ENCODE results near the gene RHEBL1. TPM values are rescaled to one million over a fixed set of nuclear protein-coding genes. Genes with fewer than 3 reads are reported as not detected.

Gene RHEBL1
- polyA plus RNA-seq, 1 experiment, result 0.51 TPM

DNA sequence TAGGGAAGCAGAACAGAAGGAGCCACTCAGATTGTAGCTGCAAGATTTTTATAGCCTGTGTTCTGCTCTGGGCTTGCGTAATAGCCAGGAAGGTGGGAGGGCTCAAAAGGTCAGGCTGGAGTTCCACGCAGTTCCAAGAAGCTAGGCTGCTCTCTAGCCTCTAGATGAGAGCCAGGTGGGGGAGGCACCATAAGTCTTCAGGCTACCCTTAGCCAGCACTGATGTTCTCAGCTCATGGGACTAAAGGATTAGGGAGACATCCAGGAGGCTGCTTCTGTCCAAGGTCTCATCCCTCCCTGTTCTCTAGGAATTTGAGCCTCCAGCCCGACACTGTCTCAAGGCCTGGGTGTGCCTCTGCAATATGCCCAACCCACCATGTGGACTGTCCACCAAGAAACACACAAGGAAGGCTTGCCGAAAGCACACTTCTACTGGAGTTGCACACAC is 39.2 kb upstream of the RHEBL1 start:
- Histone ChIP-seq H3K27me3 (ENCODE audit: control insufficient read depth, insufficient read depth, low read length) (no peaks in the 10 kb centered on the region), H3K4me3 (ENCODE audit: low read depth, low read length) (peak overlapping the region; percentile 82), H3K9me3 (ENCODE audit: control insufficient read depth, insufficient read depth, low read length) (peaks cover 6% of the 10 kb centered on the region; the same call in 1 of the 2 replicates), H3K27ac (ENCODE audit: low read depth, low read length) (peak overlapping the region; percentile 39)
- ChIA-PET POLR2A (interaction anchor here (1.0 to 3.4 kb wide), 3 partner anchors 15 to 126 kb away, joined by 5 to 32 read pairs (median 11); partner anchors contain the start of genes DHH and TUBA1B), CTCF (interaction anchor here (0.7 to 12.2 kb wide), 6 partner anchors 9 to 45 kb away, joined by 4 to 125 read pairs (median 12); no protein-coding TSS in a partner anchor)
- TF ChIP-seq, protein P1, sequence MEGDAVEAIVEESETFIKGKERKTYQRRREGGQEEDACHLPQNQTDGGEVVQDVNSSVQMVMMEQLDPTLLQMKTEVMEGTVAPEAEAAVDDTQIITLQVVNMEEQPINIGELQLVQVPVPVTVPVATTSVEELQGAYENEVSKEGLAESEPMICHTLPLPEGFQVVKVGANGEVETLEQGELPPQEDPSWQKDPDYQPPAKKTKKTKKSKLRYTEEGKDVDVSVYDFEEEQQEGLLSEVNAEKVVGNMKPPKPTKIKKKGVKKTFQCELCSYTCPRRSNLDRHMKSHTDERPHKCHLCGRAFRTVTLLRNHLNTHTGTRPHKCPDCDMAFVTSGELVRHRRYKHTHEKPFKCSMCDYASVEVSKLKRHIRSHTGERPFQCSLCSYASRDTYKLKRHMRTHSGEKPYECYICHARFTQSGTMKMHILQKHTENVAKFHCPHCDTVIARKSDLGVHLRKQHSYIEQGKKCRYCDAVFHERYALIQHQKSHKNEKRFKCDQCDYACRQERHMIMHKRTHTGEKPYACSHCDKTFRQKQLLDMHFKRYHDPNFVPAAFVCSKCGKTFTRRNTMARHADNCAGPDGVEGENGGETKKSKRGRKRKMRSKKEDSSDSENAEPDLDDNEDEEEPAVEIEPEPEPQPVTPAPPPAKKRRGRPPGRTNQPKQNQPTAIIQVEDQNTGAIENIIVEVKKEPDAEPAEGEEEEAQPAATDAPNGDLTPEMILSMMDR (IDR thresholded peaks at IDR 0.05; ENCODE audit: low read depth, low read length), result no peak
- DNase-seq (ENCODE audit: low read depth, low spot score), result no peak

DNA sequence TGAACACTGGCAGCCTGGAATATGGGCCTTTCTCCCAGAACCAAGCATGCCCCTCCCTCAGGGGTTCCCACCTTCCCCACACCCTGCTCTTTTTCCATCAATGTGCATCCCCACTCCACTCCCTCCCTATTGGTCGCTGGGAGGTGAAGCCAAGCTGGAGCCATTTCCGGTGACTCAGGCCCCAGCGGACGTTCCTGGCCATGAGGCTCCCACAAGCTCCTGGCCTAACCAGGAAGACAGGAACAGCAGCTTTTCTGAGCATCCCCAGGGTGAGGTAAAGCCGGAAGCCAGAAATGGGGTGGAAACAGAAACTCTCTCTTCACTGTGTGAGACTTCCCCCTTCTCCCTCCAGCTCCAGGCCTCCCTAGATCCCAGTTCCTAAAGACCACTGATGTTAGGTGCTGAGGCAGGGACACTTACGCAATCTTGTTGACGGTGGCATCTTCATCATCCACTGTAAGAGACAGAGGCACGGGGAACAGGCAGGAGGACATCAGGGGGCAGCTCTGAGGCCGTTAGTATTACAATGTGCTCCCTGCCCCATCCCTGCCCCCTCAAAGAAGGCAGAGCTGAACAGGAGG is 35.8 kb upstream of the RHEBL1 start:
- Histone ChIP-seq H3K27me3 (ENCODE audit: control insufficient read depth, insufficient read depth, low read length) (no peaks in the 10 kb centered on the region), H3K27ac (ENCODE audit: low read depth, low read length) (no peak overlapping the region), H3K9me3 (ENCODE audit: control insufficient read depth, insufficient read depth, low read length) (no peaks in the 10 kb centered on the region; the same call in 1 of the 2 replicates), H3K4me3 (ENCODE audit: low read depth, low read length) (no peak overlapping the region)
- no peak for DNase-seq (ENCODE audit: low read depth, low spot score)
- ChIA-PET POLR2A (interaction anchor here (0.6 to 0.7 kb wide), 2 partner anchors 57 to 128 kb away, joined by 3 to 4 read pairs; no protein-coding TSS in a partner anchor), CTCF (interaction anchor here (0.8 to 12.2 kb wide), 5 partner anchors 9 to 42 kb away, joined by 3 to 125 read pairs (median 5); no protein-coding TSS in a partner anchor)
- TF ChIP-seq, protein P1 (IDR thresholded peaks at IDR 0.05; ENCODE audit: low read depth, low read length), result no peak

DNA sequence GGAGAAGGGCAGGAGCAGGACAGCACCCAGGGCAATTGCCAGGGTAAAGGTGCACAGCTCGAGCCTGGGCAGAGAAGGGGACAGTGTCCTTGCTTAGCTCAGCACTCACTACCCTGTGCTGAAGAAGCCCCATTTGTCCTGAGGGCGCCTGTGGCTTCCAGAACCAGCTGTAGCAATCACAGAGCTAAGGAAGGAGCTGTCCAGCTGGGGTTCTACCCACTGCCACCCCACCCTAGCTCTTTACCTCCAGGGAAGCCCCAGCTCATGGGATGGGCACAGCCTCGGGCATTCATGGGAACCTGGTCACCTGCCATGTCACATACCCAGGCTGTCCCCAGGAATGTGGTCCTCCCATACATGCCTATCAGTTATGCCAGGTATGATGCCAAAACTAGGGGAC is 35.0 kb upstream of the RHEBL1 start:
- ChIA-PET POLR2A (no interaction called here), CTCF (interaction anchor here (0.8 to 12.2 kb wide), 5 partner anchors 9 to 42 kb away, joined by 3 to 125 read pairs (median 5); no protein-coding TSS in a partner anchor)
- no peaks in the 10 kb centered on the region for H3K9me3 ChIP-seq (ENCODE audit: control insufficient read depth, insufficient read depth, low read length)
- no peak overlapping the region for H3K27ac ChIP-seq (ENCODE audit: low read depth, low read length)
- H3K4me3 ChIP-seq (ENCODE audit: low read depth, low read length), result no peak overlapping the region
- H3K27me3 ChIP-seq (ENCODE audit: control insufficient read depth, insufficient read depth, low read length), result no peaks in the 10 kb centered on the region
- TF ChIP-seq, protein P1 (IDR thresholded peaks at IDR 0.05; ENCODE audit: low read depth, low read length), result no peak
- DNase-seq (ENCODE audit: low read depth, low spot score), result no peak

DNA sequence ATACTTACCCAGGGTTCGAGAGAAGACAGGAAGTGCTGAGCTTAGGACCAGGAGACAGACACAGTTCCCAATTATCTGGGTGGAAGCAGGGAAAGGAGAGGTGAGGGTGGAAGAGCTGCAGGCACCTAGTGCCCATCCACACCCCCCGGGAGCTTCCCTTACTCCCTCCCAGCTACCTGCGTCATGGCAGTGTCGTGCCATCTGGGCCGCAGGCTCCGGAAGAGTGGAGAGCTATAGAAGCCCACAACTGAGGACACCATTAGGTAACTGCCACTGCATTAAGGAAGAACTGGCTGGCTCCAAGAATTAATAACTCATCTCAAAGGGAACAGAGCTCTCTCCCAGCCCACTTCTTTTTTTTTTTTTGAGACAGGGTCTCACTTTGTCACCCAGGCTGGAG is 30.6 kb upstream of the RHEBL1 start:
- POLR2A ChIA-PET, result no interaction called here
- DNase-seq (ENCODE audit: low read depth, low spot score), result no peak
- CTCF ChIA-PET, result interaction anchor here (0.7 to 4.3 kb wide), 9 partner anchors 8 to 36 kb away, joined by 3 to 66 read pairs (median 4); partner anchors contain the start of genes LMBR1L and TUBA1B

More for the DNA sequence above, 30.6 kb upstream of the RHEBL1 start:
- Histone ChIP-seq H3K27me3 (ENCODE audit: control insufficient read depth, insufficient read depth, low read length) (no peaks in the 10 kb centered on the region), H3K9me3 (ENCODE audit: control insufficient read depth, insufficient read depth, low read length) (no peaks in the 10 kb centered on the region), H3K4me3 (ENCODE audit: low read depth, low read length) (no peak overlapping the region), H3K27ac (ENCODE audit: low read depth, low read length) (no peak overlapping the region)
- TF ChIP-seq, protein P1 (IDR thresholded peaks at IDR 0.05; ENCODE audit: low read depth, low read length), result no peak
